ENCODE results near the gene MRPL19. TPM values are rescaled to one million over a fixed set of nuclear protein-coding genes. Genes with fewer than 3 reads are reported as not detected.

The MRPL19 gene
- polyA plus RNA-seq, 1 experiment: 13.9 TPM

DNA sequence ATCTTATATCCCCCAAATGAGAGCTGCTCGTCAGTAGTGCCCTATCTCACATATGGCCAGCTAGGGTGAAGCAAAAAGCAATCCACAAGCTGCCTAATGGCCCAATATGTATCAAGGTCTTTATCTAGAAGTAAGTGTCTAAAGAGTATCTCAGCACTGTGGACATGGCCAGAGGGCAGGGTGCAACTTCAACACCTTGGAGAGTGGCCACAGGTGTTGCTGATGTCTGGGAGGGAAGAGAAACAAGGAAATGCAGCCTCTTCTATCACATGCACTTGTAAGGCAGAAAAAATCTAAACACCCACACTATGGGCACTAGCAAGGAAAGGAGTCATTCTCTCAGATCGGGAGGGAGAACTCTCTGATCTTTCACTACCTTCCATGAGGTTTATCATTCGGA is 23.7 kb upstream of the MRPL19 start:
- ChIA-PET CTCF (interaction anchor here (0.9 to 7.5 kb wide), 3 partner anchors 15 to 157 kb away, joined by 3 to 53 read pairs (median 8); no protein-coding TSS in a partner anchor), POLR2A (no interaction called here)
- H3K27me3 ChIP-seq (ENCODE audit: control insufficient read depth, insufficient read depth, low read length): peaks cover 11% of the 10 kb centered on the region
- H3K4me3 ChIP-seq (ENCODE audit: low read depth, low read length): no peak overlapping the region
- TF ChIP-seq, protein P1, sequence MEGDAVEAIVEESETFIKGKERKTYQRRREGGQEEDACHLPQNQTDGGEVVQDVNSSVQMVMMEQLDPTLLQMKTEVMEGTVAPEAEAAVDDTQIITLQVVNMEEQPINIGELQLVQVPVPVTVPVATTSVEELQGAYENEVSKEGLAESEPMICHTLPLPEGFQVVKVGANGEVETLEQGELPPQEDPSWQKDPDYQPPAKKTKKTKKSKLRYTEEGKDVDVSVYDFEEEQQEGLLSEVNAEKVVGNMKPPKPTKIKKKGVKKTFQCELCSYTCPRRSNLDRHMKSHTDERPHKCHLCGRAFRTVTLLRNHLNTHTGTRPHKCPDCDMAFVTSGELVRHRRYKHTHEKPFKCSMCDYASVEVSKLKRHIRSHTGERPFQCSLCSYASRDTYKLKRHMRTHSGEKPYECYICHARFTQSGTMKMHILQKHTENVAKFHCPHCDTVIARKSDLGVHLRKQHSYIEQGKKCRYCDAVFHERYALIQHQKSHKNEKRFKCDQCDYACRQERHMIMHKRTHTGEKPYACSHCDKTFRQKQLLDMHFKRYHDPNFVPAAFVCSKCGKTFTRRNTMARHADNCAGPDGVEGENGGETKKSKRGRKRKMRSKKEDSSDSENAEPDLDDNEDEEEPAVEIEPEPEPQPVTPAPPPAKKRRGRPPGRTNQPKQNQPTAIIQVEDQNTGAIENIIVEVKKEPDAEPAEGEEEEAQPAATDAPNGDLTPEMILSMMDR (IDR thresholded peaks at IDR 0.05; ENCODE audit: insufficient read depth, low read depth, low read length): no peak
- no peak for DNase-seq (ENCODE audit: low read depth)
- no peaks in the 10 kb centered on the region for H3K36me3 ChIP-seq (ENCODE audit: control insufficient read depth, insufficient read depth, low read length)

DNA sequence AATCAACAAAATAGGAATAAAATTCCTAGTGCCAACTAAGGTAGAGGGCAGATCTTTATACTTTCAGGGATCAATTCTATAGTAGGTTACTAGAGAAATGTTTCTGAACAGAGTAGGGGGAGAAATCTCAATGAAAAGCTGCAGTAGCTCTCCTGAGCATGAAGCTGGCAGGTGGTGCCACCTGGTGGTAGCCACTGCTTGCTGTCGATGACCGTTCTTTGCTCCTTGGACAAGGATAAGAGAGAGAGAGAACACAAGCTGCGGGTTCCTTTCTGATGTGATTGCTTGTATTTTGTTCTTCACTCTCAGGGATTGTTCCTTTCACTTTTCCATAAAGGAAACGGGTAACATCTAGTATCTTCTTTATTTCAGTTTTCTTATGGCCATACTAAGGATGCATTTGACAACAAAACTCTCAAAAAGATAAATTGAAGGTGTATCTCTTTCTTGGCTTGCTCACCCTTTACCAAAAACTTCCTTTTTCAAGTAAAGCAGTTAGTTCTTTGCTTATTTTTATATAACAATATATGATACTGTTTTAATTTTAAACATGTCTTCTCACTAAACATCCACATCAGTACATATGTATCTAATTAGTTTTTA is 18.6 kb upstream of the MRPL19 start:
- POLR2A ChIA-PET: no interaction called here
- TF ChIP-seq, protein P1 (IDR thresholded peaks at IDR 0.05; ENCODE audit: insufficient read depth, low read depth, low read length): peak; percentile 98
- peaks cover 8% of the 10 kb centered on the region for H3K27me3 ChIP-seq (ENCODE audit: control insufficient read depth, insufficient read depth, low read length)
- no peak overlapping the region for H3K4me3 ChIP-seq (ENCODE audit: low read depth, low read length)
- H3K36me3 ChIP-seq (ENCODE audit: control insufficient read depth, insufficient read depth, low read length): no peaks in the 10 kb centered on the region
- DNase-seq (ENCODE audit: low read depth): no peak
- CTCF ChIA-PET: interaction anchor here (0.6 to 5.9 kb wide), 21 partner anchors 9 to 303 kb away, joined by 3 to 113 read pairs (median 4); partner anchors contain the start of genes EVA1A and MRPL19

DNA sequence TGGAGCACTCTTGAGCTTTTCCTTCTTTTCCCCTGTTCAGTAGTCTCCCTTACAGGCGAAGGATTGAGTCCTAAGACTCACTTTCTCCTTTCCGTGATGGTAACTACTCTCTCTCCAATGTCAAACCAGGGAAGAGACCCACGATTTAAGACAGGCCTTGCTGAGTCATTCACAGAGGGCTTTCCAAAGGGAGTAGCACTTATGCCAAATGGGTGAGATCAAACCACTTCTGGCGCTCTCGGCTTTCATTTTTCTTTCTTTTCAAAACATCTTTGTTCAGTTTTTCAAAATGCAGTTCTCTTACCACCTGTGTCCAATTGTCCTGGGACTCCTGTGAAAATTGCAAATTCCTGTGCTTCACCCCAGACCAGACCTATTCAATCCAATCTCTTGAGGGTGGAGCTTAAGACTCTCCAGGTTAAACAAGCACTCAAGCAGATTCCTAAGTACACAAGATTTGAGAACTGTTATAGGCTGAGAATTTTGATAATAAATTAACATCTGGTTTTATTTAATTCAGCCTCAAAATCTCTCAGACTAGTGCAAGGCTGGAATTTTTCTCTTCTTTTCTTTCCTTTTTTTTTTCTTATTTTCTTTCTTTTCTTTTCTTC is 14.4 kb upstream of the MRPL19 start:
- Histone ChIP-seq H3K36me3 (ENCODE audit: control insufficient read depth, insufficient read depth, low read length) (no peaks in the 10 kb centered on the region), H3K27me3 (ENCODE audit: control insufficient read depth, insufficient read depth, low read length) (peaks cover 1% of the 10 kb centered on the region), H3K4me3 (ENCODE audit: low read depth, low read length) (no peak overlapping the region)
- TF ChIP-seq, protein P1 (IDR thresholded peaks at IDR 0.05; ENCODE audit: insufficient read depth, low read depth, low read length): no peak
- CTCF ChIA-PET: interaction anchor here (4.2 to 5.9 kb wide), 2 partner anchors 8 to 166 kb away, joined by 27 to 113 read pairs; no protein-coding TSS in a partner anchor
- POLR2A ChIA-PET: no interaction called here
- DNase-seq (ENCODE audit: low read depth): no peak

DNA sequence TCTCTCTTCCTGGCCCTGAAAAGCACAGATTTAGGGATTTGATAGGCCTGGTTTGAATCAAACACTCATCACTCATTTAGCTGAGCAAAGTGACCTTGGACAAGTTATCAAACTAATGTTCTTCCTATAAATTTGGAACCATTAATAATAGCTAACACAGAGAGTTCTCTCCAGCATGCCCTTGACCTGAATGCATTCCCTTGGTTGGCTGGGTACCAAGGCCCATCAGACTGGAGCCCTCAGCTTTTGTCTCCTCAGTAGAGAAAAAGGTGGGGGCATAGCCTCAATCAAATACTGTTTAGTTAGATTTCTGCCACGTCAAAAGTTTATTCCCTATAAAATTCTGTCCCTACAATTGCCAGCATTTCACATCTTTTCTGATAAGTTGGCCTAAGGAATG is 13.8 kb upstream of the MRPL19 start:
- DNase-seq (ENCODE audit: low read depth): no peak
- ChIA-PET CTCF (interaction anchor here (4.2 to 5.9 kb wide), 2 partner anchors 8 to 167 kb away, joined by 27 to 113 read pairs; no protein-coding TSS in a partner anchor), POLR2A (no interaction called here)
- TF ChIP-seq, protein P1 (IDR thresholded peaks at IDR 0.05; ENCODE audit: insufficient read depth, low read depth, low read length): no peak
- peaks cover 7% of the 10 kb centered on the region for H3K27me3 ChIP-seq (ENCODE audit: control insufficient read depth, insufficient read depth, low read length)
- H3K4me3 ChIP-seq (ENCODE audit: low read depth, low read length): no peak overlapping the region
- no peaks in the 10 kb centered on the region for H3K36me3 ChIP-seq (ENCODE audit: control insufficient read depth, insufficient read depth, low read length)

DNA sequence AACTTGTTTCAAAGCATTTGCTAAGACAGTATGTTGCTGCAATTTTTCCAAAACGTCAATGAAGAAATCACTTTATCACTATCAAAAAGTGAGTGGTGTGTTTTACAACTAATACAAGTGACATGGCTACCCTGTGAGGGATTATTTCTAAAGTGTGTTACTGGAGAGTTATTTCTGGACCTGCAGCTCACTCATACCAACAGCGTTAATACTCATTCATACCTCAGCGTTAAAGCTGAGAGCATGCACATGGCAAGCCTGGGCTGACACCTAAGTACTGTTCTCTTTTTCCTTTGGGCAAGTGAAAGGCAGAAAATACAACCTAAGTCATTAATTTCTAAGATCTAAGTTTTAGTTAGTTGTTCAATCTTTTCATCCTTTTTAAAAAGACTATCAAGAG is 13.0 kb upstream of the MRPL19 start:
- DNase-seq (ENCODE audit: low read depth): no peak
- CTCF ChIA-PET: interaction anchor here (0.6 to 0.7 kb wide), 2 partner anchors 169 to 349 kb away, joined by 3 to 4 read pairs; no protein-coding TSS in a partner anchor
- H3K4me3 ChIP-seq (ENCODE audit: low read depth, low read length): no peak overlapping the region
- no peaks in the 10 kb centered on the region for H3K36me3 ChIP-seq (ENCODE audit: control insufficient read depth, insufficient read depth, low read length)
- H3K27me3 ChIP-seq (ENCODE audit: control insufficient read depth, insufficient read depth, low read length): peaks cover 8% of the 10 kb centered on the region
- TF ChIP-seq, protein P1 (IDR thresholded peaks at IDR 0.05; ENCODE audit: insufficient read depth, low read depth, low read length): no peak
- POLR2A ChIA-PET: no interaction called here
